ENCODE results near the gene KREMEN2. TPM values are rescaled to one million over a fixed set of nuclear protein-coding genes. Genes with fewer than 3 reads are reported as not detected.
A peak's percentile ranks its signal among the peaks of the same experiment; 100 is the strongest.
"Not testable (repeated sequence)": the region's sequence is repeated elsewhere in the genome, so short reads cannot be mapped to it uniquely, and the experiment has no call there.

Gene KREMEN2
- total RNA-seq, 1 experiment from 2014 or later: 6.0 TPM

- no peak for DNase-seq (ENCODE audit: low spot score)
Measured at GRCh38 chr16:2942045-2942444, 22.0 kb upstream of the KREMEN2 start.

GRCh38 chr16:2943716-2944115 lies 20.4 kb upstream of the KREMEN2 start:
- not testable (repeated sequence) for DNase-seq (ENCODE audit: low spot score)

- DNase-seq (ENCODE audit: low spot score): no peak
Measured at GRCh38 chr16:2946649-2947048, 17.4 kb upstream of the KREMEN2 start.

- no peak for DNase-seq (ENCODE audit: low spot score)
Measured at GRCh38 chr16:2948807-2949704, 15.0 kb upstream of the KREMEN2 start.

GRCh38 chr16:2949705-2950352 lies 14.2 kb upstream of the KREMEN2 start:
- DNase-seq (ENCODE audit: low spot score): no peak

GRCh38 chr16:2950353-2950724 lies 13.7 kb upstream of the KREMEN2 start:
- no peak for DNase-seq (ENCODE audit: low spot score)

- DNase-seq (ENCODE audit: low spot score): no peak
Measured at GRCh38 chr16:2950773-2951172, 13.3 kb upstream of the KREMEN2 start.

GRCh38 chr16:2952679-2953078 lies 11.4 kb upstream of the KREMEN2 start:
- DNase-seq (ENCODE audit: low spot score): no peak

- no peak for DNase-seq (ENCODE audit: low spot score)
Measured at GRCh38 chr16:2953706-2954627, 10.1 kb upstream of the KREMEN2 start.

GRCh38 chr16:2954656-2955381 lies 9.3 kb upstream of the KREMEN2 start:
- no peak for DNase-seq (ENCODE audit: low spot score)

GRCh38 chr16:2955438-2955778 lies 8.7 kb upstream of the KREMEN2 start:
- no peak for DNase-seq (ENCODE audit: low spot score)

- DNase-seq (ENCODE audit: low spot score): no peak
Measured at GRCh38 chr16:2955779-2956578, 8.1 kb upstream of the KREMEN2 start.

GRCh38 chr16:2956579-2956956 lies 7.5 kb upstream of the KREMEN2 start:
- DNase-seq (ENCODE audit: low spot score): no peak

GRCh38 chr16:2959206-2959605 lies 4.9 kb upstream of the KREMEN2 start:
- no peak for DNase-seq (ENCODE audit: low spot score)

- no peak for DNase-seq (ENCODE audit: low spot score)
Measured at GRCh38 chr16:2960183-2961010, 3.7 kb upstream of the KREMEN2 start.

GRCh38 chr16:2962334-2963073 lies 1.6 kb upstream of the KREMEN2 start:
- no peak for DNase-seq (ENCODE audit: low spot score)

- no peak for DNase-seq (ENCODE audit: low spot score)
Measured at GRCh38 chr16:2963074-2963722, 877 bp upstream of the KREMEN2 start.

- DNase-seq (ENCODE audit: low spot score): peak; percentile 72
Measured at GRCh38 chr16:2964475-2965336, 631 bp downstream of the KREMEN2 start.
